Upper lobe of left lung (tissue), 4 donors: ENCODE results near the gene OTUD3.

Source experiments
- POLR2A ChIP-seq, 4 donors: fragments of 450-650 bp; IDR thresholded peaks; one replicate each; pipeline ENCODE4 v1.5.1; 2016 to 2017; ENCODE audit warnings: antibody characterized with exemption in 4 of 4, mild to moderate bottlenecking in 2 of 4
- POLR2AphosphoS5 ChIP-seq, 2 donors: sonication (generic); formaldehyde crosslinking; IDR thresholded peaks; one replicate each; pipeline ENCODE4 v1.5.1; 2017; ENCODE audit warnings: antibody characterized with exemption in 2 of 2
- TF ChIP-seq, protein P1 (sequence below), 6 experiments: fragments of 450-650 bp in 4 of 6; fragments of 200-600 bp in 2 of 6; sonication (generic) in 2 of 6; IDR thresholded peaks; one replicate each; pipeline ENCODE4 v1.5.1; 2016 to 2019; ENCODE audit warnings: antibody characterized with exemption in 6 of 6

DNA sequence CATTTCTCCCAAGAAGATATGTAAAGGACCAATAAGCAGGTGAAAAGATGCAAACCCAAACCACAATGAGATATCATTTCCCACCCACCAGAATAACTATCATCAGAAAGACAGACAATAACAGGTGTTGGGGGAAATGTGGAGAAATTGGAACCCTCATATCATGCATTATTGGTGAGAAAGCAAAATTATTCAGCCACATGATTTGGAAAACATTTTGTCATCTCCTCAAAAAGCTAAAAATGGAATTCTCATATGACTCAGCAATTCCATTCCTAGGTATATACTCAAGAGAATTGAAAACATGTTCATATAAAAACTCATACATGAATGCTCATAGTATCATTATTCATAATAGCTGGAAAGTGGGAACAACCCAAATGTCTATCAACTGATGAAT is 42.0 kb upstream of the OTUD3 start:
- TF ChIP-seq, protein P1, sequence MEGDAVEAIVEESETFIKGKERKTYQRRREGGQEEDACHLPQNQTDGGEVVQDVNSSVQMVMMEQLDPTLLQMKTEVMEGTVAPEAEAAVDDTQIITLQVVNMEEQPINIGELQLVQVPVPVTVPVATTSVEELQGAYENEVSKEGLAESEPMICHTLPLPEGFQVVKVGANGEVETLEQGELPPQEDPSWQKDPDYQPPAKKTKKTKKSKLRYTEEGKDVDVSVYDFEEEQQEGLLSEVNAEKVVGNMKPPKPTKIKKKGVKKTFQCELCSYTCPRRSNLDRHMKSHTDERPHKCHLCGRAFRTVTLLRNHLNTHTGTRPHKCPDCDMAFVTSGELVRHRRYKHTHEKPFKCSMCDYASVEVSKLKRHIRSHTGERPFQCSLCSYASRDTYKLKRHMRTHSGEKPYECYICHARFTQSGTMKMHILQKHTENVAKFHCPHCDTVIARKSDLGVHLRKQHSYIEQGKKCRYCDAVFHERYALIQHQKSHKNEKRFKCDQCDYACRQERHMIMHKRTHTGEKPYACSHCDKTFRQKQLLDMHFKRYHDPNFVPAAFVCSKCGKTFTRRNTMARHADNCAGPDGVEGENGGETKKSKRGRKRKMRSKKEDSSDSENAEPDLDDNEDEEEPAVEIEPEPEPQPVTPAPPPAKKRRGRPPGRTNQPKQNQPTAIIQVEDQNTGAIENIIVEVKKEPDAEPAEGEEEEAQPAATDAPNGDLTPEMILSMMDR (IDR thresholded peaks at IDR 0.05): no peak
- no peak for TF ChIP-seq POLR2AphosphoS5 (IDR thresholded peaks at IDR 0.05)
- no peak for TF ChIP-seq POLR2A (IDR thresholded peaks at IDR 0.05)
